ENCODE results near the gene FLOT1.
A peak's percentile ranks its signal among the peaks of the same experiment; 100 is the strongest.

Gene FLOT1

DNA sequence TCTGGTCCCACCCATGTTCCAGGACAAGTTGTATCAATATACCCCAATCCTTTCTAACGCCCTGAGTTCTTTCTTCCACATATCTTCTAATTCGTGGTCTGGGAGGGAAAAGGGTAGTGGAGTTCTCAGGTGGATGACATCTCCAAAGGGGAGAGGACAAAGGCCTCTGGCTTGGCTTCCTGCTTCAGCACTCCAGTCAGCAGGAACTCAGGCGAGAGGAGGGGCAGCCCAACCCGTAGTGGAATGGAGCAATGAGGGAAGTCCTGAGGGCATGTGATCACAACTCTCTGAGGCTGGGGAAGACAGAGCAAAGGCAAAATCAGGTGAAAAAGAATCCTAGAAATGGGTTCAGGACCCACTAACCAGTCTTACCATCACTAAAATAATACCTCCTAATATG is 42.1 kb downstream of the FLOT1 start:
- DNase-seq (ENCODE audit: low spot score), result no peak

DNA sequence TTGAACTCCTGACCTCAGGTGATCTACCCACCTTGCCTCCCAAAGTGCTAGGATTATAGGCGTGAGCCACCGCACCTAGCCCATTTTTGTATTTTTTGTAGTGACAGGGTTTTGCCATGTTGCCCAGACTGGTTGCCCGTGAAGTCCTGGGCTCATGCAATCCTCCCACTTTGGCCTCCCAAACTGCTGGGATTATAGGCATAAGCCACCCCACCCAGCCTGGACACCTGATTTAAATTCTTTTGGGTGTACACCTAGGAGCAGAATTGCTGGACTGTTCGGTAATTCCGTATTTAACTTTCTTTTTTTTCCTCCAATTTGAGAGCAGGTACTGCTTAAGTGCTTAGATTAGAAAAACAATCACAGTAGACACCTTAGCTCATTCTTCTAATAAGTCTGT is 46.1 kb downstream of the FLOT1 start:
- no peak for DNase-seq (ENCODE audit: low spot score)

DNA sequence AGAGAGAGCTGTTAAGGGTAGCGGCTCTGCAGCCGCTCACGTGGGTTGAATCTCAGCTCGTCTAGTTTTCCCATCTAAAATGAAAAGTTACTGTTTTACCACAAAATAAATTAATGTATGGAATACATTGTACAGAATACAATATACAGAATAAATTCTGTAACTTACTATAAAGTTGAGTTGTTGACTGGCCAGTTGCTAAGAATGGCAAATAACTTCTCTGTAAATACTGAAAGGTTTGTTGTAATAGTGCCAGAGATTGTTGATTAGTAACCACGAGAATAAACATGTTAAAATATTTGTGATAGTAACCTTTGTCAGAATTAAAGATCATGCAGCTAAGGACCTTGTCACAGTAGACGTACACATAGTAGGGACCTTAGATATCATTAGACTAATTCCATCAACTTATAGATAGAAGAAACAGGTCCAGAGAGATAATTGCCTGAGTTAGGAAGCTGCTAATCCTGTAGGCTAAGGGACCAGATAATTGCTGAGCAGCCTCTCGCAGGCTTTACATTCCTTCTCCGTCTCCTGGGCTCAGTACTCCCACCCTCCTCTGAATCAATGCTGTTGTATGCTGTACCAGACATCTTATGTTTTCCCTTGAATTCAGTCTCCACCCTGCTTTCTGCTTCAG is 51.2 kb downstream of the FLOT1 start:
- DNase-seq (ENCODE audit: low spot score), result no peak

DNA sequence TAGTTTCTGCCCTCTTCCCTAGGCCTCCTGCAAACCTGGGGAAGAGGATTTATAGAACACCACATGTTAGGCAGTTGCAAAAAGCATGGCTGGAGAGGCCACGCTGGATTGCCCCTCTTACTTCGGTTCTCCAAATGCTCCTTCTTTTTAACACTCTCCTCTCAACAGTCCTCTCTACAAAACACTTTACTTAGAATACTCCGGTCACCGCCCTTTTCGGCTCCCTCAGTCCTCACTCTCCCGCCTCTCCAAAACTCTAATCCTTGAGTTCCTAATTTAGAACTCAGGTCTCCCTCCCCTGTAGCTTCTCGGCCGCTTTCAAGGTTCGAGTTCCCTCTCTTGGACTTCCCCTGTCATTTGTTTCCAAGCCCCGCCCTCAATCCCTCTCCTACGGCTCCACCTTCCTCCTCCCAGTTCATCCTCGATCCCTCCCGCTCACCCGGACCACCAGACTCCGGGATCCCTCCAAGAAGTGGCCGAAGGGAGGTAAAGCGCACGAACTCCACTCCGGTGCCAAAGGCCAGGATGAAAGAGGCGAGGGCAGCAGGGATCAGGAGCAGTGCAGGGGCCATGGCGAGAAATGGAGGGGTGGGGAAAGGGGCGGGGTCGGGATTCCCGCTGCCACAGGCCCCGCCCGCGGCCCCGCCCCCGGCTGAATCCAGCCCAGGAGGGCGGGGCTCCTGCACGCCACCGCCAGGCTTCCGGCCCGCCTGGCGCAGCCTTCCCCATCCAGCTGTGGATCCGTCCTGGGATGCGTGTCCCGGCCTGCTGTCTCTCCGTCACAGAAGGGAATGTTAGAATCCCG is 51.9 kb downstream of the FLOT1 start, which contains the start of gene NRM:
TSS of gene NRM (minus strand) at position 582 of the 805 bp plus-strand sequence. CDS start at position 572, 10 bp downstream.
- DNase-seq (ENCODE audit: low spot score), result peak; percentile 78

DNA sequence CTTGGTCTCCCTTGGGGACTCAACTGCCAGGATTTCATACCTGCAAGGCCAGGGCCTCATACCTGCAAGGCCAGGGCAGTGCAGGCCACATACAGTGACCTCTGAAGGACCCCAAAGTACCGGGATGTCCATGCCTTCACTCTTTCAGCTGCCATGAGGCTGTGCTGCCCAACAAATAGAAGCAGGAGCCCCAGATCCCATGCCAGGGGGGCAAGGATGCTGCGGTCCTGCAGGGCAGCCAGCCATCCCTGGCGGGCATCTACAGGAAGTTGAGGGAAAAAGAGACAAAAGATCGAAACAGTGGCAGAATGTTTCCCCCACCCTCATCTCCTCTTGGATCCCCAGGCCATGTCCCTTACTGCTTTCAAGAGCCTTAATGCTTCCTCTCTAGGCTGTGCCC is 52.5 kb downstream of the FLOT1 start:
- DNase-seq (ENCODE audit: low spot score), result no peak

DNA sequence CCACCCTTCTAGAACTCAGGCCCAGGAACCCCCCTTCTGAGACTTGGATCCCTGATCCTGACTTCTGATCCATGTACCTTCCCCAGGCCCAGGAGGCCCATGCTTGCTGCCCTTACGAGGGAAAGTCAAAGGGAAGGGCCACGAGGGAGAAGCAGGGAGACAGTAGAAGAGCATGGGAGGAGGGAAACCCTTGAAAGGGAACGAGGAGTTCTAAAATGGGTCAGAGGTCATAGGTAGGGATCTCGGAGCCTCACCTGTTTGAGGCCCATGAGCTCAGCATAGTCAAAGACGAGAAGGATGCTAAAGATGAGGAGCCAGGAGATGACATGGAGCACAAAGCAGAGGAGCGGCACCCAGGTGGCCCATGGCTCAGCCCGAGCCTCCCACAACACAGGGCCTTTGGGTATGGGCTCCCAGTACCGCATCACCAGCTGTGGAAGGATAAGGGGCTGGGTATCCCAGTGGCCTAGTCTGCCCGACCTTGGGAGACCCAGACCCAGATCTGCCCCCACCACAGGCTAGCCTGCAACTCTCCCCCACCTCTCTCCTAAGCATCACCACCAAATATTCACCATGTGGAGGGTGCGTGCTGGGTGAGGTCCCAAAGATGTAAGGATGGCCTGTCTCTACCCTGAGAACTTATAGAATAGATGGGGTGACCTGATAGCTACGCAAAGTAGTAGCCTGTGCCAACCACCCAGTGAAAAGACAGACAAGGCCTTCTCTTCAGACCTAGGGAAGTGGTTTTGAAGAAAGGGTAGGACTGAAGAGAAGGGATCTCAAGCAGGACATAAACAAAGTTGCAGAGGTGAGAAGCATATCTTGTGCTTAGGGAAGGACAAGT is 53.2 kb downstream of the FLOT1 start:
- no peak for DNase-seq (ENCODE audit: low spot score)

DNA sequence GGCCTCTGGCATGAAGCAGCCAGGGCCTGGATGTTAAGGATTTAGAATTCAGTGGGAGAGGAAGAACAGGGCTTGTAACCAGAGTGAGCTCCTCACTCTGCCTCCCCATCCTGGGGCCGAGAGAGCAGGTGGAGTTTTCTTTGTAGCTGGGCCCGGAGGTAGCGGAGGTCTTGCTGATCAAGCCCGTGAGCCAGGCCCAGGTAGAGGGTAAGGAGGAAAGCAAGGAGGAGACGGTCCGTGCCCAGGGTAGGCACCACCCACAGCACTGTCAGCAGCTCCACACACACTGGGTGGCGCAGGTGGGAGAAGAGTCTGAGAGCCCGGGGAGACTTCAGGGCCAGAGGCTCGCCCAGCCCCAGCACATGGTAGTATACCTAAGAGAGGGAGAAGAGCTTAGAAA is 53.9 kb downstream of the FLOT1 start:
- DNase-seq (ENCODE audit: low spot score), result no peak

DNA sequence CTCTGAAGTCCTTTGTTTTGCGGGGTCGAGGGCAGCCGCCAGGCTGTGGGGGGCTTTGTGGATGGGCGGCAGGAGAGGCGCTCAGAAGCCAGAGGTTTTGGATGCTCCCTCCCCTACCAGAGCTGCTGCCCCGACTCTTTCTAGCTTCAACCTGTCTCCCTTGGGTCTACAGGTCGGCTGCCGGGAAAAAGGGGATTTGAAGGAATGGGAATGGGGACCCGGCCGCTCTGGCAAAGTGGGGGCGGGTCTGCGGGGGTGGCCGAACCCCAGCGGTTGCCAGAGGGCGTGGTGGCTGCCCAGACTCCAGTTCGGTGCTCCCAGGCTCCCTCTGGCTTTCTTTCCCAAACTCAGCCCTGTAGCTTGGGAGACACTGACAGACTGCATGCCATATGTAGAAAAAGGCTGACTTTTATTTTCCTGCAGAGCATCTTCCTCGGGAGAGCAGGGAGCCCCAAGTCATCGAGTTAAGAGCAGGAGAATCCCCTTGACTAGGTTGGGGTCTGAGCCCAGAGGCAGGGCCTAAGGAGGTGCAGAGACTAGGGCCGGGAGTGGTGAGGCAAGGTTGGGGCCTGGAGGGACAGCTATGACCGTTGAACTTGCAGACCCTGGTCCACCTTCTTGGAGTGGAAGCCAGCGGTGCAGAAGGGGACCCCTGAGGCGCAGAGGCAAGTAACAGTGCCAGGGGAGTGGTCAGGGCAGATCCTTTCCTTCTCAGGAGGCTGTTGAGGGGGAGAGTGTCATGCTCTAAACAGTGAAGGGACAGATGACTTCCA is 54.6 kb downstream of the FLOT1 start:
- DNase-seq (ENCODE audit: low spot score), result peak; percentile 35

DNA sequence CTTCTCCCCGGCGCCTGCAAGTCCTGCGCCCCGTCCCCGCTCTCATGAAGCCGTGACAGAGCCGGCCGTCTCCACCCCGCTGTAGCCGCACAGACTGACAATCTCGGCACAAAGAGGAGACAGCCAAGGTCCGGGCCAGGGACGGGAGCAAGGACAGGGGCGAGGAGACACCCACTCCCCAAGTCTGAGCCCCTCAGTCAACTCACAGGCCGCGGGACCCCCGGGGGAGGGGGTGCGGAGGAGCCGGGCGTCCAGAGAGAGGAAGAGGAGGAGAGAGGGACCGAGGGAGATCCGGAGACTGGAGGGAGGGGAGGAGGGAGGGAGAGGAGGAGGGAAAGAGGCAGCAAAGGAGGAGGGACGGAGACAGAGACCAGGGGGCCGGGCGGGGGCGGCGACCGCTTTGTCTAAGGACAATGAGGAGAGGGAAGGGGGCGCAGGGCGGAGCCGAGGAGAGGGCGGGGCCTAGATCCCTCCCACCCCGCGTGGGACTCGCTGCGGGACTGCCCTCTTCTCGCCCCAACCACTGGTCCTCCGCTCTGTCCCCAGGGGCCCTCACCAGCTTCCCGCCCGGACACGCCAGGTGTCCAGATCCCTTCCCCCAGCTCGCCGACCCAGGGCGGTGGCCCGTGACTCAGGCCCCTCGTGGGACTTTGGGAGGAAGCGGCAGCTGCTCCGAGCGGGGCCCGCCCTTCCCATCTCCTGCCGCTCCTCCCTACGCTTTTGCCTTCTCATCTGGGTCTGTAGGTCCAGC is 55.4 kb downstream of the FLOT1 start:
- DNase-seq (ENCODE audit: low spot score), result peak; percentile 91

DNA sequence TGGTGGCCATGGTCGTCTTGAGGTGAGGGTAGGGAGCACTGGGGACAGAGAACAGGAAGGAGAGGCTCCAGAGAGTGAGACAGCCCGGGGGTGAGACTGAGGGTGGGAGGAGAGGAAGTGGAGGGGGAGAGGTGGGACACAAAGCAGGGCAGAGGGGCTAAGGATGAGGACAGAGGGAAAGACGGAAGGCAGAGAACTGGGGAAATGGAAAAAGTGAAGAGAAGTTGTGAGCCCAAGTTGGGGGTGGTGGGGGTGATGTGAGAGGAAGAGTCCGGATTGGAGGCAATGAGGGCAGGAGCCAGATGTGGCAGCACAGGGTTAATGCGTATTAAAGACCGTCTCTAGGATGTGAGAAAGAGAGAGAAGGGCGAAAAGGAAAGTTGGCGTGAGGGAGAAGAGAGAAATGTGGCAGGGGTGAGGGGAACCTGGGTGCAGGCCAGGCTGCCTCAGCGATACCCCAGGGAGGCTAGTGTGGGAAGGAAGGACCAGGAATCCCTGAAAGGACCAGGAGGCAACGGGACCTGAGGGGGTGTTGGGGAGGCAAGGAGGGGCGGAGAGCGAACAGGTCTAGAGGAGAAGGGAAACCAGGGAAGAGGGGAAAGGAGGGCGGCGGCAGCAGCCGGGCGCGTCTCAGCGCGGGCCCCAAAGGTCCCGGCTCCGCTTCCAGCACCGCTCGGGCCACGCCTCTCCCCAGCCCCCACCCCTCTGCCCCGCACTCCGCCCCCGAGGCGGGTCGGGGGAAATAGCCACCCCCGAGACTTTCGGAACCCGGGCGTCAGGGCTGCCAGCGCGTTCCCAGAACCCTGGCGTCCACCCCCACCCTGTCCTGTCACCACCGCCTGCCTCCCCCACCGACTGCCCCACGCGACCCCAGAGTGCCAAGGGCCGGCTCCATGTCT is 56.2 kb downstream of the FLOT1 start, which contains the start of gene PPP1R18:
TSS of gene PPP1R18 (minus strand) at position 637 of the 899 bp plus-strand sequence. CDS start at position 10, 627 bp downstream.
- DNase-seq (ENCODE audit: low spot score), result peak; percentile 29

DNA sequence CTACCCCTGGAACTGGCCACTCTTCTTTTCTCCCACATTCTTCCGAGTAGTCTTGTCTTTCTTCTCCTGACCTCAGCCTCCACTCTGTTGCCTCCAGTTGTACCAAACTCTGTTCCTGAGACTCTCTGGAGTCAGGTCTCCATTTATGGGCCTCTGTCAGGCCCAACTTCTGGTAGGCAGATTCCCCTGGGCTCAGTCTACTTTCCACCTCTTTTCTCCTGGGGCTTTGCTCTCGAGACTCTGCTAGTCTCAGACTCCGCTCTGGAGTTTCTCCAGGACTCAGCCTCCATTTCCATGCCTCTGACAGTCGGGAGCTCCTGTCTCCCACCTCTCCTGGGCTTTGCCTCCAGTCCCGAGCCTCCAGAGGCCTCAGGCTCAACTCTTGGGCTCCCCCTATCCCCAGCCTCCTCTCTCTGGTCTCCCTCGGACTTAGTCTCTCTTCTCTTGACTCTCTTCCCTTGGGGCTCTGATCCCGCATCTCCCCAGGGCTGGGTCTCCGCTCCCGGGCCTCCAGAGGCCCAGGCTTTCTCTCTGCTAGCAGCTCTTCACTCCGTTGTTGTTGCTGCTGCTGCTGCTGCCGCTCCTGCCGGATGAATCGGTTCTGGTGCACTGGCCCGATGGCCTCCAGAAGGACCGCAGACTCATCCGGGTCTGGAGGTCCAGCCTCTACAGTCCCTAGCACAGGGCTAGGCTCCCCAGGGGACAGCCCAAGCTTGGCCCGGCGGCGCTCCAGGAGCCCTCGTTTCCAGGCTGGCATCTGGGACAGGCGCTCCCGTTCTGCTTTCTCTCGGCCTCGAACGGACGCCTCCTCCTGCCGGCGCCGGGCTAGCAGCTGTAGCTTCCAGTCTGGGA is 57.1 kb downstream of the FLOT1 start:
- DNase-seq (ENCODE audit: low spot score), result no peak

DNA sequence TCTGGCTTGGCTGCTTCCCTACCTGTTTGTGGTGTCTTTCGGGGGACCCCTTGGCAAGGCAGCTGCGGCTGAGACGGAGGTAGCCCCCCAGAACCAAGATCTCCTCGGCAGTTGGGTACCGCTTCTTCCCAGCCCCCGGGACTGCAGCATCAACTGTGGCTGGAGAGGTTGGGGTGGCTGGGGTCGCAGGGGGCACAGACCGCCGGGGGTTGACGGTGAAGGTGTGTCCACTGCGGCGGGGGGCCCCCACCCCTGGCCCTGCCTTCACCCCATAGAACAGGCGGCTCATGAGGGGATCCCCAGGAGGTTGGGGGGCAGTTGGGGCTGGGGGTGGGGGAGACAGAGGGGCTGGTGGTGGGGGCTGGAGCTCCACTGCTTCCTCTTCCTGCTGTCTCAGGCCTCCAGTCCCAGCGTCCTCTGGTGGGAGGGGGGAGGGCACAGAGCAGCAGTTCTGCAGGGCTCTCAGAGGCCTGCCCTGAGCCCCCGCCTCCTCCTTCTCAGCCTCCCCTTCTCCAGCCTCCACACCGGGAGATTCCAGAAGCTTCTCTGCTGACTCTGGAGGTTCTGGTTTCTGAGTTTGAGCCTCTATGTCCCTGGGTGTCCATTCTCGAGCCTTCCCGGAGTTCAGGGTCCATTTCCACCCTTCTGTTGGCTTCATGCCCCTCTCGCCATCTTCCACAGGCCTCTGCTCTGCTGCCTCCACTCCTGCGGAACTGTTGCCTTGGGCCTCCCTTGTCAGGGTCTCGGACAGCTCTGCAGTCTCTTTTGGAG is 57.9 kb downstream of the FLOT1 start:
- DNase-seq (ENCODE audit: low spot score), result no peak

DNA sequence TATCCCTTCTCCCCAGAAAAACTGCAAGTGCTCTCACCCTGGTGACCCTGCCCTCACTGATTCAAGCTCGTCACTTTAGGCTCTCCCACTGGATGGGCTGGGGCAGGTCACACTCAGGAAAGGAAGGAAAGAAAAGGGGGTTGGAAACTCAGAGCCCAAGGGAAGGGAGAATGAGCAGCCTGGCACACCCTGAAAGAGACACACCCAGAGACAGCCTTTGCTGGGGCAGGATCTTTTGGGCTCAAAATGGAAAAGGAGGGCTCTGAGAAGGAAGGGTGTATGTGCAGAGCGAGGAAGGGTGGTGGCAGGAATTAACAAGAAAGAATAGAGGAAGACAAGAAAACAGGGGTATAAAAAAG is 58.5 kb downstream of the FLOT1 start:
- DNase-seq (ENCODE audit: low spot score), result no peak

DNA sequence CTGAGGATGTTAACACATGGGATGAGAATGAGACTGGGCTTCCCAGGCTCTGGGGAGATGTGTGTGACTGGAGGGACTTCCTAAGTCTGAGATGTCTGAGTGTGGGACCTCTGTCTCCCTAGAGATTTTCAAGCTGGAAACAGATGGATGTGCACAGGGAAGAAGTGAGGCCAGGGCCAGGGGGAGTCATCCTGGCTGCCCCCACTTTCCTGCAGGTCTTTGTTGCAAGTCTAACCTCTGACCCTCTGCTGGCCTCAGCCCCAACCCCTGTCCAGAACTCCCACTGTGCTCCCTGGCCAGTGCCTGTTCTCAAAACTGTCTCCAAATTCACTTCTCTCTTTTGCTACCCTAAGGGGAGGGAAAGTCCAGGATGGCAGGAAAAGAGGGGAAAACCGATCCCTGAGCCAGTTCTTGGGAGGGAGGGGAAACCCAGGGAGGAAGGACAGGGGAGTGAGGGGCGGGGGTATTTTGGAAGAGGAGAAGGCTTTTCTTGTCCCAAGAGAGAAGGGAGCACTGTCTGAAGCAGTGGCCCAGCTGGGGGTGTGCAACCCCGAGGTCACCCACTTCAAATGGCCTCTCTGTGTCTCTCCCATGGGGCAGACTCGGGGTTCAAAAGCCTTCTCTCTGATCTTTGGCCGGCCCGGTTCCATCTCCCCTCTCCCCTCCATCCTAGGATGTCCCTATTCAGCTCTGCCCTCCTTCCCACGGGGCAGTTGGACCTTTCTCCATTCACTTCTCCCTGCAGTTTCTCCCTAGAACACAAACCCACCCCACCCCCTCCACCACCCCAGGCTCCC is 59.1 kb downstream of the FLOT1 start:
- DNase-seq (ENCODE audit: low spot score), result no peak

DNA sequence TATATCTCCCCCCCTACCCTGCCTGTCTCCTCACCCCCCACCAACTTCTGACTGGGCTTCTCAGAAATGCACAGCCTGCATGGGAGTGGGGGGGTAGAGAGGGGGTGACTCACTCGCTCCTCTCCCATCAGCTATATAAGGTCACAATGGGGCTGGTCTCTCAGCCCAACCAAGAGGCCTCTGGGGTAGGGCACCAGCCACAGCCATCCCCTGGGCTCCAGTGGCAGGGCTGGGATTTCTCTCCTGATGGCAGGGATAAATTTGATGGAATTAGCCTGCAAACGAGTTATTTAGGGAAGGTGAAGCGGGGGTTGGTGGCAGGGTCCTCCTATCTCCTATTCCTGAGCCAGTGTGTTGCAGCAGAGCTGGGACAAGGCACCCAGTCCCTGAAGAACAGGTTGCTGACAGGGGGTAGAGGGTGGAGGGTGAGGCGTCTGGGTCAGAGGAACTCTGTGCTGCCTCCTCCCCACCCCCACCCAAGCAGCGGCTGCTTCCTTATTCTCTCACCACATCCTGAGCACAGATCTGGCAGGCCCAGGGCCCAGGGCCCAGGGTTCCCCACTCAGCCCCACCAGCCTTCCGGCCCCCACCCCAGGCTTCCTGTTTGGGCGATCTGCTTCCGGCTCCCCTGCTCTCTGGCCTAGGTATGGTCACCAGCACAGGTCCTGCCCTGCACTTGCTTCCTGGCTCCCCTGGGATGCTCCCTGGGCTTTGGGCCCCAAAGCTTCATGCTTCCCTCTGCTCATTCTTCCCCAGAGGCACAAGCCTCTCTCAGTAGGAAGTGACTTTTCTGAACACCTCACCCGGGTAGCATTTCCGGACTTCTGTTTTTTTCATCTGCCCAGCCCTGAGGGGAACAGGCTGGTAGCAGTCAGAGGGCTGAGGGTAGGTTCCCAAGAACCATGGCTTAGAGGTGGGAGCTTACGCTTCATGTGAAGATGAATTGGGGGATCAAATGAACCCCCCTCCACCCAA is 60.1 kb downstream of the FLOT1 start:
- DNase-seq (ENCODE audit: low spot score), result peak; percentile 76

DNA sequence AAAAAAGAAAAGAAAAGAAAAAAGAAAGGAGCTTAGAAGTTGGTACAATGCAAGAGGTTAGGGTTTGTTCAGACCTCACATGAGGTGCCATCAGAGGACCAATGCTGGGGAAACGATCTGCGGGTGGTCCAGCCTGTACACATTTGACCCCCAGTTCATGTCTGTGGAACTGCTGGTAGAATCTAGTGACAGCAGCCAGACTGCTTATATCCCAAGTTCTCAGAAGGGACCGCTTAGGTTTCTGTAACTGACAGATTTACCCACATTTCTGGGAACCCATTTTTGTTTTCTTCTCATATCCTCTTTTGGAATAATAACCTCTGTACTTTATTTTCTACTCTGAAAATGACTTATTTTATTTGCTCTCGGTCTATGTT is 60.7 kb downstream of the FLOT1 start:
- DNase-seq (ENCODE audit: low spot score), result no peak
